DMS114 treated with DMSO at 0.1 percent for 48 hours (cell line): Measurements from ENCODE around the gene HCN4.

ENCODE experiments used
- DNase-seq: peaks from one replicate; lab custom pipeline; 2025; ENCODE audit not compliant: unreplicated experiment; lab: John Stamatoyannopoulos, UW

HCN4 gene

GRCh38 chr15:73380661-73381060 lies 11.9 kb upstream of the HCN4 start:
- no peak for DNase-seq

- DNase-seq, result no peak
These were observed 9.3 kb upstream of the HCN4 start for GRCh38 chr15:73378089-73378488.

- DNase-seq, result no peak
These were observed 7.1 kb upstream of the HCN4 start for GRCh38 chr15:73375755-73376305.

- no peak for DNase-seq
These were observed 6.3 kb upstream of the HCN4 start for GRCh38 chr15:73375012-73375411.

GRCh38 chr15:73374604-73375003 lies 5.8 kb upstream of the HCN4 start:
- no peak for DNase-seq

- DNase-seq, result no peak
These were observed 4.5 kb upstream of the HCN4 start for GRCh38 chr15:73373221-73373620.

GRCh38 chr15:73371812-73372211 lies 3.1 kb upstream of the HCN4 start:
- DNase-seq, result no peak

- DNase-seq, result no peak
These were observed 1.4 kb upstream of the HCN4 start for GRCh38 chr15:73370151-73370550.

- DNase-seq, result no peak
These were observed 466 bp upstream of the HCN4 start for GRCh38 chr15:73369154-73369694.

- no peak for DNase-seq
These were observed 996 bp downstream of the HCN4 start for GRCh38 chr15:73367624-73368300.

GRCh38 chr15:73366766-73367623 lies 1.8 kb downstream of the HCN4 start:
- no peak for DNase-seq

GRCh38 chr15:73364070-73364469 lies 4.7 kb downstream of the HCN4 start:
- DNase-seq, result no peak

GRCh38 chr15:73362900-73363299 lies 5.9 kb downstream of the HCN4 start:
- DNase-seq, result no peak

- DNase-seq, result no peak
These were observed 7.4 kb downstream of the HCN4 start for GRCh38 chr15:73361337-73361736.

- DNase-seq, result no peak
These were observed 9.1 kb downstream of the HCN4 start for GRCh38 chr15:73359651-73360050.

GRCh38 chr15:73357999-73358665 lies 10.6 kb downstream of the HCN4 start:
- no peak for DNase-seq

GRCh38 chr15:73355612-73356265 lies 13.0 kb downstream of the HCN4 start:
- no peak for DNase-seq

- DNase-seq, result no peak
These were observed 14.5 kb downstream of the HCN4 start for GRCh38 chr15:73354241-73354640.

- no peak for DNase-seq
These were observed 15.0 kb downstream of the HCN4 start for GRCh38 chr15:73353734-73354133.

- no peak for DNase-seq
These were observed 16.7 kb downstream of the HCN4 start for GRCh38 chr15:73352082-73352481.

GRCh38 chr15:73349191-73349590 lies 19.6 kb downstream of the HCN4 start:
- DNase-seq, result no peak
